ENCODE data around the gene RPL39L.
A peak's percentile ranks its signal among the peaks of the same experiment; 100 is the strongest.

RPL39L gene

GRCh38 chr3:187088701-187089100, 50.6 kb downstream of the RPL39L start:
- DNase-seq, result no peak

GRCh38 chr3:187086831-187087230, 52.5 kb downstream of the RPL39L start:
- DNase-seq, result no peak

- DNase-seq, result no peak
Measured at GRCh38 chr3:187085933-187086332, 53.4 kb downstream of the RPL39L start.

- DNase-seq, result no peak
Measured at GRCh38 chr3:187085021-187085666, 54.2 kb downstream of the RPL39L start.

- no peak for DNase-seq
Measured at GRCh38 chr3:187084580-187084979, 54.7 kb downstream of the RPL39L start.

- no peak for DNase-seq
Measured at GRCh38 chr3:187084126-187084525, 55.2 kb downstream of the RPL39L start.

GRCh38 chr3:187082758-187083375, 56.4 kb downstream of the RPL39L start:
- DNase-seq, result peak in 1 of 2 donors; percentile 54

- no peak for DNase-seq
Measured at GRCh38 chr3:187080799-187081450, 58.4 kb downstream of the RPL39L start.

GRCh38 chr3:187079090-187080022, 59.9 kb downstream of the RPL39L start:
- no peak for DNase-seq

- DNase-seq, result no peak
Measured at GRCh38 chr3:187077537-187077936, 61.8 kb downstream of the RPL39L start.

GRCh38 chr3:187077085-187077484, 62.2 kb downstream of the RPL39L start:
- DNase-seq, result no peak

- DNase-seq, result no peak
Measured at GRCh38 chr3:187076297-187076696, 63.0 kb downstream of the RPL39L start.

- no peak for DNase-seq
Measured at GRCh38 chr3:187074846-187075245, 64.5 kb downstream of the RPL39L start.

GRCh38 chr3:187073581-187074098, 65.7 kb downstream of the RPL39L start:
- no peak for DNase-seq

GRCh38 chr3:187072511-187072910, 66.8 kb downstream of the RPL39L start:
- DNase-seq, result no peak

- DNase-seq, result no peak
Measured at GRCh38 chr3:187072102-187072501, 67.2 kb downstream of the RPL39L start.
